ENCODE results near the gene YIPF4. TPM values are rescaled to one million over a fixed set of nuclear protein-coding genes. Genes with fewer than 3 reads are reported as not detected.
A peak's percentile ranks its signal among the peaks of the same experiment; 100 is the strongest.
"Not testable (repeated sequence)": the region's sequence is repeated elsewhere in the genome, so short reads cannot be mapped to it uniquely, and the experiment has no call there.

Gene YIPF4
- total RNA-seq, 1 donor from 2014 or later, result 15.1 TPM

DNA sequence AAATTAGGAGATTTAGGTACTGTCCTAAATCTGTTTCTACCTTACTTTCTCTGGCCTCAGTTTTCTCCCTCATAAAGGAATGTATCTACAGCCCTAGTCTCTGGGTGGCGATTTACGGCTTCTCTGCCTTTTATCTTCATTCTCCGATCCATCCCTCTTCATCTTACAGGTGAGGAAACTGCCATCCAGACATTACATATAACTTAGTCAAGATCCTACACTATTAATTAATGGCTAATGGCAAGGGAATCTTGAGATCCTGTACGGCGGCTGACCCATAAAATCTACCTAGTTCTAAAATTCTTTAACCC, 386 bp upstream of the YIPF4 start:
- peak overlapping the region; percentile 96 to 99 (median 99) for H3K4me3 ChIP-seq (ENCODE audit: low read length in 3 of 3)
- peak overlapping the region; percentile 97 to 99 (median 99) for H3K9ac ChIP-seq (ENCODE audit: low read depth in 1 of 3, low read length in 3 of 3)
- peaks cover 0 to 4% (median 0%) of the 10 kb centered on the region in 3 donors for H3K4me1 ChIP-seq (ENCODE audit: control insufficient read depth in 3 of 3, insufficient read depth in 3 of 3, low read length in 3 of 3)
- peak overlapping the region; percentile 85 for H3K27ac ChIP-seq (ENCODE audit: low read depth, low read length)
- peaks cover 2 to 5% (median 3%) of the 10 kb centered on the region in 3 donors for H3K36me3 ChIP-seq (ENCODE audit: control insufficient read depth in 3 of 3, insufficient read depth in 3 of 3, low read length in 3 of 3)
- no peaks in the 10 kb centered on the region for H3K27me3 ChIP-seq (ENCODE audit: control insufficient read depth in 3 of 3, insufficient read depth in 3 of 3, low read length in 3 of 3)
- H3K9me3 ChIP-seq (ENCODE audit: control insufficient read depth in 3 of 3, low read length in 3 of 3), result no peaks in the 10 kb centered on the region

DNA sequence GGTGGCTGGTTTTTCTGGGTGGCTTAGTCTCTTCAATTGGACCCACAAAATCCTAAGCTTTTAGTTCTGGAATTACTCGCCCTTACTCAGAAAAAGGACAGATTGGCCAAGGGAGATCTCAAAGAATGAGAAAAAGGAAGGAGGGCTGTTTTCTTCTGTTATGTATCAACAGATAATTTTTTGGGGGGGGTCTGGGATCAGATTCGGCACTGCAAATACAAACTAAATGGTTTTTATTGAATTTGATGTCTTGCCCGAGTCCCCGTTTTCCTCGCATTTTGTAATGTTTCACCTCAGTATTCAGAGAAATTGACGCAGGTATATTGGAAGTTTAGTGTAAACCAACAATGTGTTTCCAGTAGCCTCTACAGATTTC, 762 bp downstream of the YIPF4 start:
- Histone ChIP-seq H3K4me3 (ENCODE audit: low read length in 3 of 3) (peak overlapping the region; percentile 96 to 99 (median 99)), H3K27me3 (ENCODE audit: control insufficient read depth in 3 of 3, insufficient read depth in 3 of 3, low read length in 3 of 3) (no peaks in the 10 kb centered on the region), H3K36me3 (ENCODE audit: control insufficient read depth in 3 of 3, insufficient read depth in 3 of 3, low read length in 3 of 3) (peaks cover 4 to 8% (median 7%) of the 10 kb centered on the region in 3 donors), H3K4me1 (ENCODE audit: control insufficient read depth in 3 of 3, insufficient read depth in 3 of 3, low read length in 3 of 3) (peaks cover 0 to 4% (median 0%) of the 10 kb centered on the region in 3 donors), H3K9me3 (ENCODE audit: control insufficient read depth in 3 of 3, low read length in 3 of 3) (no peaks in the 10 kb centered on the region), H3K27ac (ENCODE audit: low read depth, low read length) (peak overlapping the region; percentile 85), H3K9ac (ENCODE audit: low read depth in 1 of 3, low read length in 3 of 3) (peak overlapping the region; percentile 97 to 99 (median 99))

DNA sequence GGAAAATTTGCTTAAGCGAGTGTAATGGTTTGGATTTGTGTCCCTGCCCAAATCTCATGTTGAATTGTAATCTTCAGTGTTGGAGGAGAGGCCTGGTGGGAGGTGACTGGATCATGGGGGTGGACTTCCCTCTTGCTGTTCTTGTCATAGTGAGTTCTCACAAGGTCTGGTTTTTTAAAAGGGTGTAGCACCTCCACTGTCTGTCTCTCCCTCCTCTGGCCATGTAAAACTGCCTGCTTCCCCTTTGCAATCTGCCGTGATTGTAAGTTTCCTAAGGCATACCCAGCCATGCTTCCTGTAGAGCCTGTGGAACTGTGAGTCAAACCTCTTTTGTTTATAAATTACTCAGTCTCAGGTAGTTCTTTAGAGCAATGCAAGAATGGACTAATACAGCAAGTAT, 6.6 kb downstream of the YIPF4 start:
- no peak overlapping the region for H3K4me3 ChIP-seq (ENCODE audit: low read length in 3 of 3)
- no peaks in the 10 kb centered on the region for H3K9me3 ChIP-seq (ENCODE audit: control insufficient read depth in 3 of 3, low read length in 3 of 3)
- H3K4me1 ChIP-seq (ENCODE audit: control insufficient read depth in 3 of 3, insufficient read depth in 3 of 3, low read length in 3 of 3), result peaks cover 0 to 6% (median 0%) of the 10 kb centered on the region in 3 donors
- H3K36me3 ChIP-seq (ENCODE audit: control insufficient read depth in 3 of 3, insufficient read depth in 3 of 3, low read length in 3 of 3), result peaks cover 4 to 14% (median 8%) of the 10 kb centered on the region in 3 donors
- no peak overlapping the region for H3K27ac ChIP-seq (ENCODE audit: low read depth, low read length)
- H3K9ac ChIP-seq (ENCODE audit: low read depth in 1 of 3, low read length in 3 of 3), result no peak overlapping the region
- no peaks in the 10 kb centered on the region for H3K27me3 ChIP-seq (ENCODE audit: control insufficient read depth in 3 of 3, insufficient read depth in 3 of 3, low read length in 3 of 3)

DNA sequence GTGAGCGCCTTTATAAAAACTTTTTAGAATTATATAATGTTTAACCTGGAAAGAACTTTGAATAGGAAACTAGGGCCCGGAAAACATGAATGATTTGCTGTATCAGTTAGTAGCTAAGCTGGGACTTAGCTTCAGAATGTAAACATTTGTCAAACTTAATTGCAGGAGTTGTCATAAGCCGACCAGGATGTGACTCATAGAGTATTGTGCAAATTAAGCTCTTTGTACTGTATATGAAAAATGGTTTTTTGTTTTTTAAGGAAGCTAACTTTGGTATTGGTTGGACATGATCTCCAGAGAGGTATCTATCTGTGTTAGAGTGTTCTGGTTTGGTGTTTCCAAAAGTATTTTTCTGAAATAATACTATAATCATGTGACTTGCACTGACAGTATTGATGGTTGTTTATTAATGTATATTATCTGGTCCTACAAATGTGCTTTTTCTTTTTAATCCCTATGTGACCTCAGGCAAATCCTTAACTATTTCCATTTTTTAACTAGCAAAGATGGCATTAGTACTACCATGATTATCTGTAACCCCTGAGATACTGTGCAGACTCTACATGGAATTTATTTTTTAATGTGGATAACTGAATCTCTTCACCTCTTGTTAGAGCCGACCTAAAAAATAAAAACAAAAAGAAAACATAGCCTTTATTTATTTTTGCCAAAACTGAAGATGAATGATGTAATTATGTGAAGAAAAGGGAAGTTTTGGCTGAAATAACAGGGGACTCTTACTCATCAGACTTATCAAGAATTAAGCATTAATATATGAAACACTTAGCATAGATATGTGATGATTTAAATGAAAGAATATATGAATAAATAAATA, 11.7 kb downstream of the YIPF4 start:
- no peaks in the 10 kb centered on the region for H3K9me3 ChIP-seq (ENCODE audit: control insufficient read depth in 3 of 3, low read length in 3 of 3)
- peaks cover 0 to 7% (median 4%) of the 10 kb centered on the region in 3 donors for H3K36me3 ChIP-seq (ENCODE audit: control insufficient read depth in 3 of 3, insufficient read depth in 3 of 3, low read length in 3 of 3)
- no peak overlapping the region for H3K9ac ChIP-seq (ENCODE audit: low read depth in 1 of 3, low read length in 3 of 3)
- H3K4me3 ChIP-seq (ENCODE audit: low read length in 3 of 3), result no peak overlapping the region
- H3K4me1 ChIP-seq (ENCODE audit: control insufficient read depth in 3 of 3, insufficient read depth in 3 of 3, low read length in 3 of 3), result peaks cover 0 to 4% (median 0%) of the 10 kb centered on the region in 3 donors
- no peak overlapping the region for H3K27ac ChIP-seq (ENCODE audit: low read depth, low read length)
- no peaks in the 10 kb centered on the region for H3K27me3 ChIP-seq (ENCODE audit: control insufficient read depth in 3 of 3, insufficient read depth in 3 of 3, low read length in 3 of 3)

DNA sequence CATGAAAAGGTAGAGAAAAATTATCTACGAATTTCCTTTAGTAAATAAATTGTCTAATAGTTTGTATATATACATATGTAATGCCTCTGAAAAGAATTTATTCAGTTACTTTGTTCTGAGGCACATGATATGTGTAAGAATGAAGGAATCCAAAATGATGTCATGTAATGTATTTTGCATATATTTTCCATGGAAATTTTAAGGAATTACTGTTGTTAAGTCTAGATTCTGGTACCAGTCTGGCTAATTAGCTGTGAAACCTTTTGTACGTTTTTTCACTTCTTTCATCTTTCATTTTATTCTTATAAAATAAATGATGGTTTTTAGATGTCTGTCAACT, 12.3 kb downstream of the YIPF4 start:
- peaks cover 0 to 7% (median 4%) of the 10 kb centered on the region in 3 donors for H3K36me3 ChIP-seq (ENCODE audit: control insufficient read depth in 3 of 3, insufficient read depth in 3 of 3, low read length in 3 of 3)
- no peak overlapping the region for H3K9ac ChIP-seq (ENCODE audit: low read depth in 1 of 3, low read length in 3 of 3)
- no peaks in the 10 kb centered on the region for H3K27me3 ChIP-seq (ENCODE audit: control insufficient read depth in 3 of 3, insufficient read depth in 3 of 3, low read length in 3 of 3)
- H3K4me3 ChIP-seq (ENCODE audit: low read length in 3 of 3), result no peak overlapping the region
- no peaks in the 10 kb centered on the region for H3K4me1 ChIP-seq (ENCODE audit: control insufficient read depth in 3 of 3, insufficient read depth in 3 of 3, low read length in 3 of 3)
- no peak overlapping the region for H3K27ac ChIP-seq (ENCODE audit: low read depth, low read length)
- no peaks in the 10 kb centered on the region for H3K9me3 ChIP-seq (ENCODE audit: control insufficient read depth in 3 of 3, low read length in 3 of 3)

DNA sequence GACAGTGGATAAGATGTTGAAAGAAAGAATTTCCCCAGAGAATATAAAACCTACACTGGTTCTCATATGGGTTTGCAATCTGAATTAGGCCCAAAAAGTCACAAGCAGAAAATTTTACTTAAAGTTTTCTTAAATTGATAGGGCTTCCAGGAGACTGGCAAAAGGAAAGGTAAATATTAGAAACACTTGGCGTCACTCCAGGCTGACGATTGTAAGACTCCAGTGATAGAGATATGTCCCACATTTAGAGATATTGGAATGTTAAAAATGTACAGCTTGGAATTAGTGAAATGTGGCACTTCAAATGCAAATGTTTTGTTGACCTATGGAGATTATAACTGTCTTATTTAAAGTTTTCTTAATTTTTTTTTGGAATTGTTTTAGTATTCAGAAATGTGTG, 14.0 kb downstream of the YIPF4 start:
- no peak overlapping the region for H3K9ac ChIP-seq (ENCODE audit: low read depth in 1 of 3, low read length in 3 of 3)
- peaks cover 2 to 14% (median 14%) of the 10 kb centered on the region in 3 donors for H3K36me3 ChIP-seq (ENCODE audit: control insufficient read depth in 3 of 3, insufficient read depth in 3 of 3, low read length in 3 of 3)
- H3K27me3 ChIP-seq (ENCODE audit: control insufficient read depth in 3 of 3, insufficient read depth in 3 of 3, low read length in 3 of 3), result no peaks in the 10 kb centered on the region
- peaks cover 0 to 4% (median 0%) of the 10 kb centered on the region in 3 donors for H3K9me3 ChIP-seq (ENCODE audit: control insufficient read depth in 3 of 3, low read length in 3 of 3)
- no peaks in the 10 kb centered on the region for H3K4me1 ChIP-seq (ENCODE audit: control insufficient read depth in 3 of 3, insufficient read depth in 3 of 3, low read length in 3 of 3)
- H3K27ac ChIP-seq (ENCODE audit: low read depth, low read length), result no peak overlapping the region
- H3K4me3 ChIP-seq (ENCODE audit: low read length in 3 of 3), result no peak overlapping the region

DNA sequence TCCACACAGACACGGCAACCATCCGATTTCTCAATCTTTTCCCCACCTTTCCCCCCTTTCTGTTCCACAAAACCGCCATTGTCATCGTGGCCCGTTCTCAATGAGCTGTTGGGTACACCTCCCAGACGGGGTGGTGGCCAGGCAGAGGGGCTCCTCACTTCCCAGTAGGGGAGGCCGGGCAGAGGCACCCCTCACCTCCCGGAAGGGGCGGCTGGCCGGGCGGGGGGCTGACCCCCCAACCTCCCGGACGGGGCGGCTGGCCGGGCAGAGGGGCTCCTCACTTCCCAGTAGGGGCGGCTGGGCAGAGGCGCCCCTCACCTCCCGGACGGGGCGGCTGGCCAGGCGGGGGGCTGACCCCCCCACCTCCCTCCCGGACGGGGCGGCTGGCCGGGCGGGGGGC, 15.8 kb downstream of the YIPF4 start:
- not testable (repeated sequence) for H3K9ac ChIP-seq (ENCODE audit: low read depth in 1 of 3, low read length in 3 of 3); H3K27me3 ChIP-seq (ENCODE audit: control insufficient read depth in 3 of 3, insufficient read depth in 3 of 3, low read length in 3 of 3); H3K27ac ChIP-seq (ENCODE audit: low read depth, low read length); H3K4me1 ChIP-seq (ENCODE audit: control insufficient read depth in 3 of 3, insufficient read depth in 3 of 3, low read length in 3 of 3); H3K4me3 ChIP-seq (ENCODE audit: low read length in 3 of 3); H3K9me3 ChIP-seq (ENCODE audit: control insufficient read depth in 3 of 3, low read length in 3 of 3)
- peaks cover 2 to 14% (median 13%) of the 10 kb centered on the region in 3 donors for H3K36me3 ChIP-seq (ENCODE audit: control insufficient read depth in 3 of 3, insufficient read depth in 3 of 3, low read length in 3 of 3)

DNA sequence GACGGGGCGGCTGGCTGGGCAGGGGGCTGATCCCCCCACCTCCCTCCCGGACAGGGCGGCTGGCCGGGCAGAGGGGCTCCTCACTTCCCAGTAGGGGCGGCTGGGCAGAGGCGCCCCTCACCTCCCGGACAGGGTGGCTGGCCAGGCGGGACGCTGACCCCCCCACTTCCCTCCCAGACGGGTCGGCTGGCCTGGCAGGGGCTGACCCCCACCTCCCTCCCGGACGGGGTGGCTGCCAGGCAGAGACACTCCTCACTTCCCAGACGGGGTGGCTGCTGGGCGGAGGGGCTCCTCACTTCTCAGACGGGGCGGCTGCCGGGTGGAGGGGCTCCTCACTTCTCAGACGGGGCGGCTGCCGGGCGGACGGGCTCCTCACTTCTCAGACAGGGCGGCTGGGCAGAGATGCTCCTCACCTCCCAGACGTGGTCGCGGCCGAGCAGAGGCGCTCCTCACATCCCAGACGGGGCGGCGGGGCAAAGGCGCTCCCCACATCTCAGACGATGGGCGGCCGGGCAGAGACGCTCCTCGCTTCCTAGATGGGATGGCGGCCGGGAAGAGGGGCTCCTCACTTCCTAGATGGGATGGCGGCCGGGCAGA, 16.4 kb downstream of the YIPF4 start:
- not testable (repeated sequence) for H3K9me3 ChIP-seq (ENCODE audit: control insufficient read depth in 3 of 3, low read length in 3 of 3); H3K4me3 ChIP-seq (ENCODE audit: low read length in 3 of 3); H3K4me1 ChIP-seq (ENCODE audit: control insufficient read depth in 3 of 3, insufficient read depth in 3 of 3, low read length in 3 of 3); H3K9ac ChIP-seq (ENCODE audit: low read depth in 1 of 3, low read length in 3 of 3); H3K27me3 ChIP-seq (ENCODE audit: control insufficient read depth in 3 of 3, insufficient read depth in 3 of 3, low read length in 3 of 3); H3K27ac ChIP-seq (ENCODE audit: low read depth, low read length)
- peaks cover 4 to 16% (median 13%) of the 10 kb centered on the region in 3 donors for H3K36me3 ChIP-seq (ENCODE audit: control insufficient read depth in 3 of 3, insufficient read depth in 3 of 3, low read length in 3 of 3)

DNA sequence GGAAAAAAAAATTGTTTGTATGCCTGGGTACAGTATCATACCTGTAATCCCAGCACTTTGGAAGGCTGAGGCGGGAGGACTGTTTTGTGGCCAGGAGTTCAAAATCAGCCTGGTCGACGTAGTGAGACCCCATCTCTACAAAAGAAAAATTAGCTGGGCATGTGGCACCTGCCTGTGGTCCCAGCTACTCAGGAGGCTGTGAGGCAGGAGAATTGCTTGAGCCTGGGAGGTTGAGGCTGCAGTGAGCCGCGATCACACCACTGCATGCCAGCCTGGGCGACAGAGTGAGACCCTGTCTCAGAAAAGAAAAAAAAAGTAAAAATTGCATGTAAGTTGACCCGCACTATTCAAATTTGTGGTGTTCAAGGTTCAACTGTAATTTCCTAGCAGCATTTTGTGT, 32.9 kb downstream of the YIPF4 start:
- H3K27ac ChIP-seq (ENCODE audit: low read depth, low read length), result no peak overlapping the region
- no peaks in the 10 kb centered on the region for H3K27me3 ChIP-seq (ENCODE audit: control insufficient read depth in 3 of 3, insufficient read depth in 3 of 3, low read length in 3 of 3)
- H3K9me3 ChIP-seq (ENCODE audit: control insufficient read depth in 3 of 3, low read length in 3 of 3), result no peaks in the 10 kb centered on the region
- H3K36me3 ChIP-seq (ENCODE audit: control insufficient read depth in 3 of 3, insufficient read depth in 3 of 3, low read length in 3 of 3), result peaks cover 0 to 14% (median 10%) of the 10 kb centered on the region in 3 donors
- H3K4me3 ChIP-seq (ENCODE audit: low read length in 3 of 3), result no peak overlapping the region
- H3K4me1 ChIP-seq (ENCODE audit: control insufficient read depth in 3 of 3, insufficient read depth in 3 of 3, low read length in 3 of 3), result no peaks in the 10 kb centered on the region
- no peak overlapping the region for H3K9ac ChIP-seq (ENCODE audit: low read depth in 1 of 3, low read length in 3 of 3)

DNA sequence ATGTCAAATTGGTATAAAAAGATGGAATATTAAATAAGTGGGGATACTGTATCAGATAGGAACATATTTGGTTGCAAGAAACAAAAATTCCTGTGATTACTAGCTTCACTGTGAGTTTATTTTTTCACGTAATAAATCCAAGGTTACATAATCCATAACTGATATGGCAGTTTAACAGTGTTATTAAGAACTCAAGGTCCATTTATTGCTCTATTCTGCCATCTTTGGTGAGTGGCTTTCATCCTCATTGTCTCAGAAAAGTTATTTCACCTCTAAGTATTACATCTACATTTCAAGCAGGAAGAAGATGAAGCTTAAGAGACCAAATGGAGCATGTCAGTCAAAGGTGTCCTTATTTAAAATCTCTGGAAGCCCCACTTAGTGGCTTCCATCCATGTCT, 37.2 kb downstream of the YIPF4 start:
- Histone ChIP-seq H3K9me3 (ENCODE audit: control insufficient read depth in 3 of 3, low read length in 3 of 3) (no peaks in the 10 kb centered on the region), H3K27me3 (ENCODE audit: control insufficient read depth in 3 of 3, insufficient read depth in 3 of 3, low read length in 3 of 3) (no peaks in the 10 kb centered on the region), H3K4me3 (ENCODE audit: low read length in 3 of 3) (no peak overlapping the region), H3K27ac (ENCODE audit: low read depth, low read length) (no peak overlapping the region), H3K9ac (ENCODE audit: low read depth in 1 of 3, low read length in 3 of 3) (no peak overlapping the region), H3K4me1 (ENCODE audit: control insufficient read depth in 3 of 3, insufficient read depth in 3 of 3, low read length in 3 of 3) (no peaks in the 10 kb centered on the region), H3K36me3 (ENCODE audit: control insufficient read depth in 3 of 3, insufficient read depth in 3 of 3, low read length in 3 of 3) (peaks cover 0 to 14% (median 10%) of the 10 kb centered on the region in 3 donors)

All from skeletal muscle tissue (tissue), 4 donors.